ENCODE measurements around the gene SV2C.

The SV2C gene

DNA sequence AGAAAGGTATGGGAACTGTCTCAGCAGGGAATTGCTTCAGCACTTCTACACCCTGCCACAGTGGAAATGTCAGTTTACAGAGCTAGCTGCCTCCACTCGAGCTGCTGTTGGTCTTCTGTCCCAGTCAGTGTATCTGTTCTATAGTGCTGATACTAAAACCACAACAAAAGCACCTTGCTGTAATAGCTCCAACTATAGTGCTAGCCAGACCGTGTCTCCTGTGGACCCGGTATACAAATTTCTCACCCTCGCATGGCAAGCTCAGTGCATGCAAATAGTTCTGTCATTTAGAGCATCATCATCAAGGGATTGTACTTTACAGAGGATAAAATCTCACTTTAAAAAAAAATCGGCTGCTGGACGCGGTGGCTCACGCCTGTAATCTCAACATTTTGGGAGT, 268.4 kb downstream of the SV2C start:
- TF ChIP-seq, protein P1, sequence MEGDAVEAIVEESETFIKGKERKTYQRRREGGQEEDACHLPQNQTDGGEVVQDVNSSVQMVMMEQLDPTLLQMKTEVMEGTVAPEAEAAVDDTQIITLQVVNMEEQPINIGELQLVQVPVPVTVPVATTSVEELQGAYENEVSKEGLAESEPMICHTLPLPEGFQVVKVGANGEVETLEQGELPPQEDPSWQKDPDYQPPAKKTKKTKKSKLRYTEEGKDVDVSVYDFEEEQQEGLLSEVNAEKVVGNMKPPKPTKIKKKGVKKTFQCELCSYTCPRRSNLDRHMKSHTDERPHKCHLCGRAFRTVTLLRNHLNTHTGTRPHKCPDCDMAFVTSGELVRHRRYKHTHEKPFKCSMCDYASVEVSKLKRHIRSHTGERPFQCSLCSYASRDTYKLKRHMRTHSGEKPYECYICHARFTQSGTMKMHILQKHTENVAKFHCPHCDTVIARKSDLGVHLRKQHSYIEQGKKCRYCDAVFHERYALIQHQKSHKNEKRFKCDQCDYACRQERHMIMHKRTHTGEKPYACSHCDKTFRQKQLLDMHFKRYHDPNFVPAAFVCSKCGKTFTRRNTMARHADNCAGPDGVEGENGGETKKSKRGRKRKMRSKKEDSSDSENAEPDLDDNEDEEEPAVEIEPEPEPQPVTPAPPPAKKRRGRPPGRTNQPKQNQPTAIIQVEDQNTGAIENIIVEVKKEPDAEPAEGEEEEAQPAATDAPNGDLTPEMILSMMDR (IDR thresholded peaks at IDR 0.05), result no peak

DNA sequence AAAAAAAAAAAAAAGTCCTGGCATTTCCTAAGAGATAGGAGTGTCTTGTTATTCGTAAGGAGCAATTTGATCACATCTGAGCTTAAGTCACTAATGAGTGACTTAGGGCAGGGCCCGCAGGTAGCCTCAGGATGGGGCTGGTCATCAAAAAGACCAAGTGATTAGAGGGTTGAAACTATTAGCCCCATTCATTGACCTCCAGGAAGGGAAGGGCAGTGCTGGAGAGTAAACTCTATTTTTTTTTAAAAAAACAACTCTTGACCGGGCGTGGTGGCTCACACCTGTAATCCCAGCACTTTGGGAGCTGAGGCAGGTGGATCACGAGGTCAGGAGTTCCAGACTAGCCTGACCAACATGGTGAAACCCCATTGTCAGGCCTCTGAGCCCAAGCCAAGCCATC, 273.7 kb downstream of the SV2C start:
- TF ChIP-seq, protein P1 (IDR thresholded peaks at IDR 0.05), result no peak

DNA sequence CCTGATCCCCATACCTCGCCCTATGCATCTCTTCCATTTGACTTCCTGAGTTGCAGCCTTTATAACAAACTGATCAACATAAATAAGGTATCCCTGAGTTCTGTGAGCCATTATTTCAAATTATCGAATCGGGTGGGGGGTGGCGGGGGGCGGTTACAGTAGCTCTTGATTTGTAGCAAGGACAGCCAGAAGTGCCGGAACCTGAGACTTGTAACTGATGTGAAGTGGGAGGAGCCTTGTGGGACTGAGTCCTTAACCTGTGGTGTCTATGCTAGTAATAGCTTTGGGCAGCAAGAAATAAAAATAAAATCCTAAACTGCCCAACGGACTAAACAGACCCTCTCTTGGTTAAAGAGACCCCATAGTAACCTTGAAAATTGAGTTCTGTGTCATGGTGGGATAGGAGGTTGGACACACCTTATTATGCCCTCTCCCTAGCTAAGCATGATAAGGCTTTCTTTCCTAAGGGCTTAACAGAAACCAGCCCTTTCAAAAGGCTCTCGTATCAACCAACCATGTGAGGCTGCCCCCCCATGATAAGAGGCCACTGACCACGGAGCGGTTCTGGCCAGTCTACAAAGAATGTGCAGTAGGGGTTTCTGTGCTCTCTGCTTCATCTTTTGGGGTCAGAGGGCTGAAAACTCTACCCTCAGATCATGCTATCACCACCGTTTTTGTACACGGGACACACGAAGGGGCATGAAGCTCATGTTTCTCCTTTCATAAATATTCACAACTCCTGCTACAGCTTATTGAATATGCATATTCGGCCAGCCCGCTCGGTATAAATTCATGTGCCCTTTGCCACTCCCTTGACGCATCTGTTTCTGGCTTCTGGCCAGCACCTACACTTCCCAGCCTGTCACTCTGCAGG, 280.4 kb downstream of the SV2C start:
- TF ChIP-seq, protein P1 (IDR thresholded peaks at IDR 0.05), result no peak

DNA sequence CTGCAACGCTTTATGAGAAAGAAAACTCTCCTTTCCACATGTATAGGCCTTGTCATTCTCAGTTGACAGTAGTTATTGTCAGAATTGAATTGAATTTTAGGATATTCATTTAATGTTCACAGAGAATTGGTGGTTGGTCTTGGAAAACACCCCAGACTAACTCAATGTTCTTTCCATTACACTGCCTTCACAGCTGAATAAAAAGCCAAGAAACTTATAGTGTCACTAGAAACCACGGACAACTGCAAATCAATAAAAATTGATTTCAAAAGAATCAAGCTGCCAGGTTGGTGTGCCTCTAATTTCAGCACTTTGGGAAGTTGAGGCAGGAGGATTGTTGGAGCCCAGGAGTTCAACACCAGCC, 281.0 kb downstream of the SV2C start:
- TF ChIP-seq, protein P1 (IDR thresholded peaks at IDR 0.05), result no peak

DNA sequence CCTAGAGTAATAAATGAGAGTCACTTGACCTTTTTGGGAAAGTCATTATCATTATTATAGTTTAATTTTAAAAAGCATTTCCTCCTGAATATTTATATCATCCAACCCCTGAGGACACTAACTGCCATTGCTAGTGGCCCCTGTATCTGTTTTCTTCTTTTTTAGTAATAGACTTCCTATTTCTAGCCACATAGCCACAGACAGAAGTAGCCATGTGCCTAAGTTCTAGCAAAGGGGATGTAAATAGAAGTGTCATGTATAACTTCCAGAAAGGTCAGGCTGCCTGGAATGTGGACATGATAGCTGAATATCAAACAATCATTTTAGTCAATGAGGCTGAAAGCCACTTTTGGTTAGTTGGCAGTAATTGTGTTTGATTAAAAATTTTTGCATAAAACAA, 282.4 kb downstream of the SV2C start:
- TF ChIP-seq, protein P1 (IDR thresholded peaks at IDR 0.05), result no peak

DNA sequence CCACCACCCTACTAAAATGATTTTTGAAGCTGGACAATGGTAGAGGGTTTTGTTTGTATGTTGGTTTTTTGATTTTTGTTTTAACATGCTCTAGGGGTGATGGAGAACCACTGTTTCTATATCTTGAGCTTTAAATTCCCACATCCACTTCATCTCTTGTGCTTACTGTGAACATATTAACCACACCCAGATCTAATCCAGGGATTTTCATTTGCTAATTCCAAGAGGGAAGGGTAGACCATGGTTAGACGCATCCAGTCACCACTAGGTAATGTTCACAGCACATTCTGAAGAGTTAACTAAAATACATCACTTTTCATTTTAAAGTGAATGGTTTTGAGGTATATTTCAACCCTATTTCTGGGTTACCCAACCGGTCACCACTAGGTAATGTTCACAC, 283.4 kb downstream of the SV2C start:
- TF ChIP-seq, protein P1 (IDR thresholded peaks at IDR 0.05), result no peak

DNA sequence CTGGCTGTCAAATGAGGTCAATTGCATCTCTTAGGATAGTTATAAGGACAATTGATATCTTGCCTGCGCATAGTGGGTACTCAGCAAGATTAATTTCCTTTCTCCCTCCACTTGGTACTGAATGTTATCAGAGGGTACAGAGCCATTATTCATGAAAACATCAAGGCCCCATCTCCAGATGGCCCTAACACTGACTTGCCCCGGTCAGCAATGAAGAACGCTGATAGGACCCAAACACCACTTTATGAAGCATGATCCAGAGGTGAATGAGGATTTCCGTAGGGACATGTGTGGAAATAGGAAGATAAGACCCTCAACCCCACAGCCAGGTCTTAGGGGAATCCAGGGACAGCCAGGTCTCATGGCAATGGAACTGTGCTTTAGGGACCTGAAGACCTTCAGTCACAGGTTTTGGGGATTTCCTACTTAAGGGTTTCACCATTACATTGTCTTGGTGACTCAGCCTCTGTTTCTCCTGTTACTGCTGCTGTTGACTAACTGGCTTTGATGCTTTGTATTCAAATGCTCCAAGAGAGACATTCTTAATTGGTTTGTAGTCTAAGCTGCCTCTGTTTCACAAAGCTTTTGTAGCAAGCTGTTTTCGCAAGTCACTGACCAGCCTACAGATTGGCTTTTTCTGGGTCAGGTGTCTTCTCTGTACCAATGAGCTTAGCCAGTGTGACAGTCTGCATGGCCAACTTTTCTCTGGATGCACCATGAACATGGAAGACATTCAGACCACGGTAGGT, 284.6 kb downstream of the SV2C start:
- TF ChIP-seq, protein P1 (IDR thresholded peaks at IDR 0.05), result no peak
